Germinal center (tissue), 1 donor: ENCODE measurements around the gene YTHDC1.
"Not testable (repeated sequence)": the region's sequence is repeated elsewhere in the genome, so short reads cannot be mapped to it uniquely, and the experiment has no call there.

Experiments used
- DNase-seq: peaks from one replicate; pipeline ENCODE4 v3.0.0; 2012; ENCODE audit warnings: mixed read lengths, low spot score

YTHDC1 gene

GRCh38 chr4:68288393-68288740 is 61.5 kb downstream of the YTHDC1 start:
- no peak for DNase-seq

- no peak for DNase-seq
Observed at GRCh38 chr4:68287704-68288392, 62.0 kb downstream of the YTHDC1 start.

GRCh38 chr4:68283714-68284113 is 66.2 kb downstream of the YTHDC1 start:
- no peak for DNase-seq

- DNase-seq: no peak
Observed at GRCh38 chr4:68283095-68283494, 66.8 kb downstream of the YTHDC1 start.

- DNase-seq: not testable (repeated sequence)
Observed at GRCh38 chr4:68281796-68282740, 67.8 kb downstream of the YTHDC1 start.

GRCh38 chr4:68278029-68278428 is 71.9 kb downstream of the YTHDC1 start:
- DNase-seq: no peak

- no peak for DNase-seq
Observed at GRCh38 chr4:68277627-68278026, 72.3 kb downstream of the YTHDC1 start.

GRCh38 chr4:68272860-68273259 is 77.0 kb downstream of the YTHDC1 start:
- DNase-seq: no peak

GRCh38 chr4:68272380-68272779 is 77.5 kb downstream of the YTHDC1 start:
- no peak for DNase-seq

GRCh38 chr4:68271851-68272357 is 78.0 kb downstream of the YTHDC1 start:
- peak; percentile 17 for DNase-seq

GRCh38 chr4:68267433-68267944 is 82.4 kb downstream of the YTHDC1 start:
- no peak for DNase-seq

GRCh38 chr4:68264875-68265565 is 84.9 kb downstream of the YTHDC1 start:
- DNase-seq: no peak
